Activated CD8-positive, alpha-beta memory T cell treated with anti-CD3 and anti-CD28 coated beads, Interleukin-2, amount 10 ng/mL, durations not matched to agents 7 days and 5 days (primary cell): ENCODE results near the gene RAD23A. TPM values are rescaled to one million over a fixed set of nuclear protein-coding genes. Genes with fewer than 3 reads are reported as not detected.
"Not testable (repeated sequence)": the region's sequence is repeated elsewhere in the genome, so short reads cannot be mapped to it uniquely, and the experiment has no call there.

Source experiments
- ATAC-seq: fragments of 150-1000 bp; cut with Tn5 transposase; one replicate; pipeline ENCODE4 v1.10.0; 2021; ENCODE audit warnings: moderate library complexity
- CTCF ChIA-PET: fragments of 350-600 bp; sonication (Branson Sonifier 250); formaldehyde crosslinking; loops from one replicate; lab custom pipeline; 2021; ENCODE audit warnings: antibody characterized with exemption; lab: Charles Lee
- DNase-seq: peaks from one replicate; pipeline ENCODE4 v3.0.0-alpha.2; 2020
- H3K27ac Mint-ChIP-seq: one replicate; pipeline ENCODE4 v1.8.0; 2021; ENCODE audit warnings: mild to moderate bottlenecking, mixed read lengths
- H3K27me3 Mint-ChIP-seq: one replicate; pipeline ENCODE4 v1.8.0; 2021; ENCODE audit warnings: mixed read lengths
- H3K36me3 Mint-ChIP-seq: one replicate; pipeline ENCODE4 v1.8.0; 2021; ENCODE audit warnings: mild to moderate bottlenecking, mixed read lengths
- H3K4me1 Mint-ChIP-seq: one replicate; pipeline ENCODE4 v1.8.0; 2021; ENCODE audit warnings: mixed read lengths
- H3K4me3 Mint-ChIP-seq: one replicate; pipeline ENCODE4 v1.8.0; 2021; ENCODE audit warnings: mild to moderate bottlenecking, moderate library complexity, mixed read lengths
- H3K9me3 Mint-ChIP-seq: one replicate; pipeline ENCODE4 v1.8.0; 2022; ENCODE audit warnings: low read depth, mixed read lengths
- total RNA-seq, 2 experiments: library from RNA; stranded (reverse); gene quantifications; one replicate each; pipeline ENCODE4 v1.2.3, GENCODE V29; 2021

The RAD23A gene
- 100 to 1,000 TPM; 164 to 168 TPM for total RNA-seq

DNA sequence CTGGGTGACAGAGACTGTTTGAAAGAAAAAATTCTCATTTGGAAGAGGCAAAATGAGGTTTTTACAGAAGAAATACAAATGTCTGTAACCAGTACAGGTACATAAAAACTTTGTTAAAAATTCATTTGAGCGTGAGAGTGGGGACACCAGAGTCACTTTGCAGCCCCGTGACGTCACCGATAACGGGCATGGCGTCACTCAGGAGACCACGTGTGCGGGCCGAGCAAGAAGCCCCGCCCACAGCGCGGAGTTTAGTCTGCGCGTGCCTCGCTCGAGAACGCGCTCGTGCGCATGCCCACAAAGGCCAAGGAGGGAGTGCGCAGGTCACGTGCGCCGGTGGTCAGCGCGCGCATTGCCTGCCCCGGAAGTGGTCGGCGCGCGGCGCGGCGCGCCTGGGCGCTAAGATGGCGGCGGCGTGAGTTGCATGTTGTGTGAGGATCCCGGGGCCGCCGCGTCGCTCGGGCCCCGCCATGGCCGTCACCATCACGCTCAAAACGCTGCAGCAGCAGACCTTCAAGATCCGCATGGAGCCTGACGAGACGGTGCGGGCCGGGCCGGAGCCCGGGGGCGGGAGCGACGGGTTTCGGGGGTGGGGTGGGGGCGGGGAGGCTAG is at the start of gene RAD23A:
Gene RAD23A (plus strand): TSS at position 384 of the 613 bp plus-strand sequence. CDS start 87 bp downstream, at position 471.
- Mint-ChIP-seq H3K27ac (peak within 1 kb of the TSS; percentile 97), H3K4me3 (peak within 1 kb of the TSS; percentile 85), H3K4me1 (peaks cover 67% of the 10 kb centered on the region), H3K9me3 (no peaks in the 10 kb centered on the region), H3K27me3 (no peaks in the 10 kb centered on the region), H3K36me3 (peaks cover 71% of the 10 kb centered on the region)
- CTCF ChIA-PET = interaction anchor here (1.0 to 2.4 kb wide), 3 partner anchors 12 to 60 kb away, joined by 3 to 15 read pairs (median 4); partner anchors contain the start of gene FARSA
- DNase-seq (peak; percentile 99), ATAC-seq (peak; percentile 83)

DNA sequence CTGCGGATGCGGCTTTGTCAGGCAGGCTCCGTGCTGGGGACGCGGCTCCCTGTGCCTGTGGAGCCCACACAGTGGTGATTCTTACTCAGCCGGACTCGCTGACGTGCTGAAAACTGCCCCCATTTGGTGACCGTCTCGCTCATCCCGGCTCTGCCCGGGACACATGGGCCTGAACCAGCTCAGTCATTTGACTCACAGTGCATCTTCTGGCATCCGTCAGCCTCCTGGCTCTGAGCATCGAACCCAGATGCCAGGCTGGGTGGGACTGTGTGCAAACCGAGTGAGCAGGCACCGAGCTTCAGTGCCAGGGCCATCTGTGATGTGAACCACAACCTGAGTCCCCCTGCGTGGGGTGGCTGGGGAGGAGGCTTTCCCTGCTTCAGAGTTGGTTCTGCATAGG is 49.2 kb upstream of the RAD23A start:
- Mint-ChIP-seq H3K4me1 (peaks cover 36% of the 10 kb centered on the region), H3K4me3 (no peak overlapping the region), H3K36me3 (peaks cover 12% of the 10 kb centered on the region), H3K27me3 (no peaks in the 10 kb centered on the region), H3K27ac (no peak overlapping the region), H3K9me3 (no peaks in the 10 kb centered on the region)
- ATAC-seq (no peak), DNase-seq (no peak)
- CTCF ChIA-PET = interaction anchor here (5.9 kb wide), 1 partner anchor 11 kb away, joined by 27 read pairs; no protein-coding TSS in a partner anchor

DNA sequence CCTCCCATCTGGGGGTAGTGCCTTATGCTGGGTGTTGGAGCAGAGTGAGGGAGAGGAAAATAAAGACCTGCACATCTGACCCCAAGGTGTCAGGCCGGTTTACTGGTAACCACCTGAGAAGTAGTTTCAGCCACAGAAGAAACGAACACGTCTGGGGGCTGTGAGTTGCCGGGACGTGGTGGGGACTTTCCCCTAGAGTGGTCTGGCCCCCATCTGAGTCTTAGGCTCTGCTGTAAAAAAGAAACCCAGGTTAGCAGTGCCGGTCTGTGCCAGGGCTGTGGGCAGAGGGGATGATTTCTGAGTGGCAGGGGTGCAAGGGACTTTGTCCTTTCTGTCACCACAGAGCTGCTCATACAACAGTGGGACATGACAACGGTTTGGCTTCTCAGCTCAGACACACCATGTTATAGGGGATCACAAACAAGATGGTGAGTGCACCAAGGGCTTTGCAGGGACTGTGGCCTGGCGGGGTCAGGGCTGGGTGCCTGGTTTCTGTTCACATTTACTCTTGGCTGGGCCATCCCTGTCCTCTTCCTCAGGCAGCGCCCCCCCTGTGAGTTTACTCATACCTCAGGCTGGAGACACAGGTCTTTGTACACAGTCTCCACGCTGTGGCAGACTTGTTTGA is 45.7 kb upstream of the RAD23A start:
- Mint-ChIP-seq H3K9me3 (no peaks in the 10 kb centered on the region), H3K4me1 (peaks cover 26% of the 10 kb centered on the region), H3K27ac (peak overlapping the region; percentile 88), H3K4me3 (peak overlapping the region; percentile 56), H3K36me3 (peaks cover 10% of the 10 kb centered on the region), H3K27me3 (no peaks in the 10 kb centered on the region)
- DNase-seq (peak; percentile 82), ATAC-seq (peak; percentile 85)
- CTCF ChIA-PET = interaction anchor here (0.9 to 5.9 kb wide), 10 partner anchors 9 to 77 kb away, joined by 3 to 27 read pairs (median 6); partner anchors contain the start of genes FARSA, GCDH and SYCE2

DNA sequence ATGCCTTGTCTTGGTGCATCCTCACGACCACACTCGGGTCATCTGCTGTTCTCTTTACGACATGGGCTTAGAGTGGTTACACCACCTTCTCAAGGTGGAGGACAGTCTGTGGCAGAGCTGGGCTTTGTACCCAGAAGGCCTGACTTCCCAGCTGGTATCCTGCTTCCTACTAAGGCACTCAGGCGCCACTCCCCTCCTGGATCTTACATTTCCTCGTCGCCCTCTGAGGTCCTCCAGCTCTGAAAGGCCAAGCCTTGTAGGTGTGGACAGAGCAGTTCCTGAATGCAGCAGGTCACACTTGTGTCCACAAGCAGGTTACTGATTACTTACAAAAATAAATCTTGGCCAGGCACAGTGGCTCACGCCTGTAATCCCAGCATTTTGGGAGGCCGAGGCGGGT is 38.5 kb upstream of the RAD23A start:
- no peak overlapping the region for H3K27ac Mint-ChIP-seq
- H3K27me3 Mint-ChIP-seq = no peaks in the 10 kb centered on the region
- no peak for ATAC-seq
- CTCF ChIA-PET = interaction anchor here (1.6 to 2.7 kb wide), 2 partner anchors 12 to 58 kb away, joined by 6 to 9 read pairs; partner anchors contain the start of gene SYCE2
- H3K4me1 Mint-ChIP-seq = peaks cover 6% of the 10 kb centered on the region
- no peaks in the 10 kb centered on the region for H3K9me3 Mint-ChIP-seq
- H3K4me3 Mint-ChIP-seq = no peak overlapping the region
- peaks cover 1% of the 10 kb centered on the region for H3K36me3 Mint-ChIP-seq
- no peak for DNase-seq

DNA sequence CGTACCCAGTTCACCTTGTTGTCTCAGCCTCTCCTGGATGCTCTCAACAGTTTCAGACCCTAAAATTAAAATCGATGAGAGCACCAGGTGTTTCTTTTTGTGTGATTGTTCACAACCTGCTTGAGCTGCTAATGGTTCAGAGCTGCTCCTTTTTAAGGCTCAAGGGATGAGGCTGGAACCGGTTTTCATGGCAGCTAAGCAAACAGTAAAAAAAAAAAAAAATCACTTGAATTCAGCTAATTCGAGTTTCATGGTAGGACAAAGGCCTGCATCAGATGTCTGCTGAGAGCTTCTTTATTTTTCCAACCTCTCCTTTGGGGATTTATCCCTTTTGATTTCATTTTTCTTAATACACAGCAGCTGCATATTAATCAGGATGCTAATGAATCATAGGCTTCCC is 33.1 kb upstream of the RAD23A start:
- CTCF ChIA-PET = interaction anchor here (1.0 to 4.4 kb wide), 6 partner anchors 13 to 176 kb away, joined by 3 to 17 read pairs (median 4); partner anchors contain the start of gene GET3
- ATAC-seq (no peak), DNase-seq (no peak)
- H3K36me3 Mint-ChIP-seq = no peaks in the 10 kb centered on the region
- no peaks in the 10 kb centered on the region for H3K9me3 Mint-ChIP-seq
- H3K4me3 Mint-ChIP-seq = no peak overlapping the region
- H3K4me1 Mint-ChIP-seq = peaks cover 33% of the 10 kb centered on the region
- H3K27me3 Mint-ChIP-seq = no peaks in the 10 kb centered on the region
- no peak overlapping the region for H3K27ac Mint-ChIP-seq

DNA sequence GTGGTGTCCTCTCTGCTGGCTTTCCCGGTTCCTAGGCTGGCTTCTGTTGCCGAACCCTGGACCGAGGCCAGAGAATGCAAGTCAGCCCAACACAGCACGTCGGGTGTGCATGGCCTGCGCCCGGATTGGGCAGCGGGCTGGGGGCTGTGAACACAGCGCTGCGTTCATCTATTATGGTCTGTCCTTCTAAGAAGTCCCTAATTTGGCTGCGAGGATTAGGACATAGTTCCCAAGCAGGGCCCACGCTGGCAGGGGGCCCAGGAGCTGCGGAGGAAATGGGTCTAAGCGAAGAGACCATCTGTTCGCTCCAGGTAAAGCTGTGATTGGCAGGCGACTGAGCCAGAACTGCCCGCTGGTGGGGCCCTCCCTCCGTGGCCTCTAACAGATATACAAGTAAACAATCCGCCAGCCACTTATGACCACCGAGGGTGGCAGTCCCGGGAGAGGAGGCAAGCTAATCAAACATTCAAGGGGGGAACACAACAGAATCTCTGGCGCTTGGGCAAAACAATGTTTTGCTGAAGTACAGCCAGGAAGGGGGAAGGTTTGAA is 32.6 kb upstream of the RAD23A start:
- ATAC-seq (no peak), DNase-seq (no peak)
- peak overlapping the region; percentile 88 for H3K27ac Mint-ChIP-seq
- H3K4me1 Mint-ChIP-seq = peaks cover 35% of the 10 kb centered on the region
- no peak overlapping the region for H3K4me3 Mint-ChIP-seq
- no peaks in the 10 kb centered on the region for H3K27me3 Mint-ChIP-seq
- CTCF ChIA-PET = interaction anchor here (0.9 to 4.4 kb wide), 10 partner anchors 12 to 176 kb away, joined by 3 to 17 read pairs (median 6); partner anchors contain the start of genes GCDH and GET3
- H3K9me3 Mint-ChIP-seq = no peaks in the 10 kb centered on the region
- H3K36me3 Mint-ChIP-seq = no peaks in the 10 kb centered on the region

DNA sequence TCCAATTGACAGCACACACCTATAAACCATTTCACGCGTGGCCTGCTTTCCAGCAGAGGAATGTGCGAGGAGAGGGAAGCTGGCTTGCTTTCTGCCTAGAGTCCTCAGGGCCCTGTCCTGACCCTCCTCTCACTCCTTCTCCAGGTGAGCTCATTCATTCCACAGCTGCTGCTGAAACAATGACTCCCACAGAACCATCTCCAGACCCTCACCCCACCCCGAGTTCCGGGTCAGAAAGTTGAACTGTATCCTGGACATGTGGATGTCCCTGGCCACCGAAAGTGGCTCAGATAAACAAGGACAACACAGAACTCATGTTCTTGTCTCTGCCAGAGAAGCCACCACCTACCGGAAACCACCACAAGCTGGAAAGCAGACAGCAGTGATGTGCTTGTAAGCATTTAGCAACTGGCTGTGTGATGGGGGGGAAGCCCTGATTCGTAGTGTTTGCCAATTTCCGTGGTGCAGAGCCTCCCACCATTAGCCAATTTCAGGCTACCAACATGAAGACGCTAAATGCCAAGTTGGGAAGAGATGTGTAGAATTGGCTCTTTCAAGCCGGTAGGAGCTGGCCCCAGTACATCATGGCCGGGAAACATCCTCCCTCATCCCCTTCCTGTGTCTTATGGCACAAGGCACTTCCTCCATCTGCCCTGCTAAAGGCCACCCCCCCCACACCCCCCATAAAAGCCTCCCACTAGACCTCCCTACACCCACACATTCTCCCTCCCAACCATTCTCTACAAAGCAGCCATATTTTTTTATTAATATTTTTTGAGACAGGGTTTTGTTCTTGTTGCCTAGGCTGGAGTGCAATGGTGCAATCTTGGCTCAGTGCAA is 31.6 kb upstream of the RAD23A start:
- Mint-ChIP-seq H3K27me3 (no peaks in the 10 kb centered on the region), H3K4me3 (peak overlapping the region; percentile 32), H3K4me1 (peaks cover 40% of the 10 kb centered on the region), H3K36me3 (peaks cover under 1% of the 10 kb centered on the region), H3K27ac (peak overlapping the region; percentile 88), H3K9me3 (no peaks in the 10 kb centered on the region)
- CTCF ChIA-PET = interaction anchor here (0.6 to 3.4 kb wide), 10 partner anchors 13 to 158 kb away, joined by 3 to 17 read pairs (median 6); partner anchors contain the start of gene GCDH
- peak; percentile 84 for DNase-seq
- peak; percentile 81 for ATAC-seq

DNA sequence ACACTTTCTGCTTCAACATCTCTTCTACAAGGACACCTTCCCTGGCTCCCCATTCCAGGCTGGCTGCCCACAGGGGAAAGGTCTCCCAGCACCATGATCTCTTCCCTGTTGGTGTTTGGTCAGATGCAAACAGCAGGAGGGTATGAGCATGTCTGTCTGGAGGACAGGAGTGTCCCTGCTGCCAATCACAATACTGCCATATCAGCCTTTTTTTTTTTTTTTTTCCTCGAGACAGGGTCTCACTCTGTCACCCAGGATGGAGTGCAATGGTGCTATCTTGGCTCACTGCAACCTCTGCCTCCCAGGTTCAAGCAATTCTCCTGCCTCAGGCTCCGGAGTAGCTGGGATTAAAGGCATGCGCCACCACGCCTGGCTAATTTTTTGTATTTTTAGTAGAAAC is 29.8 kb upstream of the RAD23A start:
- not testable (repeated sequence) for ATAC-seq, H3K4me3 Mint-ChIP-seq, H3K27ac Mint-ChIP-seq, H3K36me3 Mint-ChIP-seq, H3K9me3 Mint-ChIP-seq, DNase-seq, H3K27me3 Mint-ChIP-seq
- peaks cover 44% of the 10 kb centered on the region for H3K4me1 Mint-ChIP-seq
- CTCF ChIA-PET = interaction anchor here (1.4 to 1.6 kb wide), 2 partner anchors 31 to 49 kb away, joined by 4 to 8 read pairs; no protein-coding TSS in a partner anchor

DNA sequence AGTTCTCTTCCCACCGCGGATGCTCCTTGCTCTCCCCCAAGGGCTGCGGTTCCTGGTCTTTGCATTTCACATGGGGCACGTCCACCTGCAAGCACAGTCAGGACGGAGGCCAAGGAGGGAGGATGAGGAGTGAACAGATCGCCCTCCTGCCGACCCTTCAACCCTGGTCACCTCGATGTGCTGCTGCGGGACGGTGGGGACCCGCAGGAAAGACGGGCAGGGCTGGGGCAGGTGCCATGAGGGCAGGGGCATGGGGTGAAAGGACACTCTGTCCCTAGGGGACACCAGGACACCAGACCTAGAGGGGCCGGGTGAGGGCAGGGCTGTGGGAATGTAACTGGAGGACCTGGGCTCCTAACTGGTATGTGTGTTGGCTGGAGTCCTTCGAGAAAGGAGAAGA is 27.4 kb upstream of the RAD23A start:
- Mint-ChIP-seq H3K9me3 (no peaks in the 10 kb centered on the region), H3K27ac (peak overlapping the region; percentile 86), H3K4me1 (peaks cover 43% of the 10 kb centered on the region), H3K4me3 (no peak overlapping the region), H3K36me3 (peaks cover 14% of the 10 kb centered on the region), H3K27me3 (no peaks in the 10 kb centered on the region)
- no peak for ATAC-seq
- CTCF ChIA-PET = no interaction called here
- no peak for DNase-seq

DNA sequence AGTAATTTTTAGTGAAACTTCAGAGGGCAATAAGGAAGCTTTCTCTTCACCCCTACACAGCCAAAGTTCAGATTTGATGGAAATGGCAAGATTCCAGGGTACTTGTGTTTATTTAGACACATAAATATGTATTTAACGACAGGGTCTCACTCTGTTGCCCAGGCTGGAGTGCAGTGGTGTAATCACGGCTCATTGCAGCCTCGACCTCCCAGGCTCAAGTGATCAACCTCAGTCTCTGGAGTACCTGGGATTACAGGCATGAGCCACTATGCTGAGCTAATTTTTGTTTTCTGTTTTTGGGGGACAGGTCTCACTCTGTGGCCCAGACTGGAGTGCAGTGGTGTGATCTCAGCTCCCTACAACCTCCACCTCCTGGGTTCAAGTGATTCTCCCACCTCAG is 24.6 kb upstream of the RAD23A start:
- CTCF ChIA-PET = interaction anchor here (1.1 to 1.2 kb wide), 3 partner anchors 18 to 36 kb away, joined by 3 to 4 read pairs (median 3); partner anchors contain the start of gene GCDH

DNA sequence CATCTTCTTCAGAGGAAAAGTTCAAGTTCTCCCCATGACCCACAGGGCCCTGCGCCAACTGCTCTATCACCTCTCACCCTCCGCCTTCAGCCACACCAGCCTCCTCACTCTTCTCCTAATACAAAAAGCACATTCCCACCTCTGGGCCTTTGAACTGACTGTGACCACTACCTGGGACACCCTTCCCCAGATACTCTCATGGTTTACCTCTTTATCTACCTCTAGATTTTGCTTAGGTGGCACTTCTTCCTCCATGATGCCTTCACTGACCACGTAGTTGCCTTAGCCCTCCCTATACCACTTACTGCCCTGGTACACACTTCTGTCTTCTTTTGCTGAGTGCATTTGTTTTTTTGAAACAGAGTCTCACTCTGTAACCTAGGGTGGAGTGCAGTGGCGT is 22.7 kb upstream of the RAD23A start:
- CTCF ChIA-PET = interaction anchor here (1.0 kb wide), 1 partner anchor 32 kb away, joined by 3 read pairs; the partner anchor contains the start of gene GCDH
- H3K4me1 Mint-ChIP-seq = peaks cover 15% of the 10 kb centered on the region
- H3K4me3 Mint-ChIP-seq = no peak overlapping the region
- peaks cover 41% of the 10 kb centered on the region for H3K36me3 Mint-ChIP-seq
- no peak for ATAC-seq
- DNase-seq = no peak
- no peaks in the 10 kb centered on the region for H3K9me3 Mint-ChIP-seq
- H3K27me3 Mint-ChIP-seq = no peaks in the 10 kb centered on the region
- peak overlapping the region; percentile 11 for H3K27ac Mint-ChIP-seq

More for the DNA sequence above, 24.6 kb upstream of the RAD23A start:
- peak overlapping the region; percentile 68 for H3K27ac Mint-ChIP-seq
- H3K4me1 Mint-ChIP-seq = peaks cover 21% of the 10 kb centered on the region
- H3K4me3 Mint-ChIP-seq = no peak overlapping the region
- H3K27me3 Mint-ChIP-seq = no peaks in the 10 kb centered on the region
- DNase-seq (no peak), ATAC-seq (no peak)
- H3K9me3 Mint-ChIP-seq = no peaks in the 10 kb centered on the region
- H3K36me3 Mint-ChIP-seq = peaks cover 30% of the 10 kb centered on the region

DNA sequence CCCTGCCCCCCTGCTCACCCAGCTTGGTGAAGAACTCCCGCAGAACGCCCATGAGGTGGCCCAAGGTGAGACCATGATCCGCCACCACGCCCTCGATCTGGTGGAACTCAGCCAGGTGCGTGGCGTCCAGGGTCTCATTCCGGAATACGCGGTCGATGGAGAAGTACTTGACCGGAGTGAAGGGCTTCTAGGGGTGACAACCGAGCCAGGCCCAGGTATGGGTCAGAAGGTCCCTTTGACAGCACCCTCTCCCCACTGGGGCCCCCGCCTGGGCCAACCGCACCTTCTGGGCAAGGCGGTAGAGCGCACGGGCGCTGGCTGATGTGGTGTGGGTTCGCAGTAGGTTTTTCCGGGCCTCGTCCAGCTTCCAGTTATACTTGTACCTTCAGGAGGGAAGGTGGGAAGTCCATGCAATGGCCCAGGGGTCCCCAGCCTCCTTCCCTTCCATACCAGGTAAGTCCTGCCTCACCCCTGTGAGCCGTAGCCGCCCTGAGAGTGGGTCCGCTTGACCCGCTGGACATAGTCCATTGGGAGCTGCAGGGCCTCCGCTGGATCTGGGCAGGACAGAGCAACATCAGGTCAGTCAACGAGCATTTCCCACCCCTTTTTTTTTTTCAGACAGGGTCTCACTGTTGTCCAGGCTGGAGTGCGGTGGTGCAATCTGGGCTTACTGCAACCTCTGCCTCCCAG is 20.9 kb upstream of the RAD23A start:
- Mint-ChIP-seq H3K4me1 (peaks cover 3% of the 10 kb centered on the region), H3K27ac (no peak overlapping the region)

More for the DNA sequence above, 20.9 kb upstream of the RAD23A start:
- no peaks in the 10 kb centered on the region for H3K27me3 Mint-ChIP-seq
- CTCF ChIA-PET = no interaction called here
- peaks cover 49% of the 10 kb centered on the region for H3K36me3 Mint-ChIP-seq
- H3K4me3 Mint-ChIP-seq = no peak overlapping the region
- H3K9me3 Mint-ChIP-seq = no peaks in the 10 kb centered on the region
- DNase-seq (no peak), ATAC-seq (no peak)
